SKM-1 treated with dmso at 0.1 percent for 144 hours (cell line): Measurements from ENCODE around the gene RCC2.

Experiments
- DNase-seq: peaks from one replicate; lab custom pipeline; 2025; ENCODE audit not compliant: unreplicated experiment; lab: John Stamatoyannopoulos, UW

The RCC2 gene

DNA sequence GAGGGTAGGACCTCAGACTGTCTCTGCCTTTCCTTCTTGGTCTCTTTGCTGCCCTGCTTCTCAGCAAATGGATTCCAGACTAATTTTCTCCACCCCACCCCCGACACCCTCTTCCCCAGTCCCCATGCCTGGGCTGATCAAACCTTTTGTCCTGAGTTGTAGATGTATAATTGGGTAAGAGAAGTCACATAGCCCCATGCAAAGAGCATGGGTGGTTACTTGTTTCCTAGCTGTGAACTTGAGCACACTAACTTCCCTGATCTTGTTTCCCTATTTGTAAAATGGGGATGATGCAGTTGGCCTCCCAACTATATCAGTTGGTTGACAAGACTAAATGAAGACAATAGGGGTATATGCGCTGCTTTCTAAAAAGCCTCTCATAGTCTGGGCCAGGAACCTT lies 58.3 kb downstream of the RCC2 start:
- DNase-seq, result peak; percentile 24

DNA sequence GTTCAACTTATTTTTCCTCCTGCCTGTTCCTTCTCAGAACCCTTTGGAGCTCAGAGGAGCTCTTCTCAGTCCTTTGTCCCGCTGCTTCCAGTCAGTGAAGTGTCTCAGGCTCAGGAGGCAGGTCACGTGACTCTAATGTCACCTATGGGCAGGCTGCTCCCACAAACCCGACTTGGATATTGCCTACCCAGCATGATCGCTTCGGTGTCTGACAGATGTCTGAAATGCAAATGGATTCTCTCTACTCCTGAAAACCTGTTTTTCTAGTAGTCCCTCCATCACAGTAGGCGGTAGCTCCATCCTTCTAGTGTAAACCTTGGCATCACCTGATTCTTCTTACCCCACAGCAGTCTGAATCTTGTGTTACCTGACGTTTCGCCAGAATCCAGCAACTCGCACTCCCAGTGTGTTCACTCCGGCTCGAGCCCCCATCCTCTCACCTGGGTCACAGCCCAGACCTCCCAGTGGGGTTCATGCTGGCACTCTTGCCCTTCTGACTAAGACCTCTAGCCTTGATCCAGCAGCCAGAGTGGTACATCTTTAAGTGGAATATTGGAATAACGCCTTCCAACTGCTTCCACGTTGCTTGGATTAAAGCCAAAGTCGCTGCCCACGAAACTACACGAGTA lies 62.0 kb downstream of the RCC2 start:
- DNase-seq, result no peak

DNA sequence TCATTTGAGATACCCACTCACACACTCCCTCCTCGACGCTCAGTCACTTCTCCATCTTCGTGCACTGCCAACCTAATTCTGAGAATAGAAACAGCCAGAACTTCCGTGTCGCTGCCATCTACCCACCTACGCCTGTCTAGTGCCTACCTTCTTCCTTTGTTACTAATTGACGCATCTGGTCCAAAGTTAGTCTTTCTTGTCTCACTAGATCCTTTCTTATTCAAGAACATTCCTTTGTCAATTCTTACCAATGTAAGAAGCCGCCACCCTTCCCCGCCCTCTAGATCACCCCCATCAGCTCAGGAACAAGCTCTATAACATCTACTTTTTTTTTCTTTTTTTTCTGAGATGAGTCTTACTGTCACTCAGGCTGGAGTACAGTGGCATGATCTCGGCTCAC lies 63.8 kb downstream of the RCC2 start:
- no peak for DNase-seq

DNA sequence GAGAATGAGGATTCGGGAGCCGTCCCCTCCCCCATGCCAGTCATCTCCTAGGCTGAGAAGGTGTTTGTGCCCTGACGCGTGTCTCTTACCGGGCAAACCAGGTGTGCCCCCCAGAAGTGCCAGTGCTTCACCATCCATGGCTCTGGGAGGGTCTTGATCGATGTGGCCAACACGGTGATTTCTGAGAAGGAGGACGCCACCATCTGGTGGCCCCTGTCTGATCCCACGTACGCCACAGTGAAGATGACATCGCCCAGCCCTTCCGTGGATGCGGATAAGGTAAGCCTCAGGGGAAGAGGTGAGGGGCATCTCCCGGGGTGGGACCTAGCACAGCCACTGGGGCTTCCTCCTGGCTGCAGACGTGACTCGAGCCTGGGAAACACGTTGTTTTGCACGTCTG lies 66.5 kb downstream of the RCC2 start:
- no peak for DNase-seq

DNA sequence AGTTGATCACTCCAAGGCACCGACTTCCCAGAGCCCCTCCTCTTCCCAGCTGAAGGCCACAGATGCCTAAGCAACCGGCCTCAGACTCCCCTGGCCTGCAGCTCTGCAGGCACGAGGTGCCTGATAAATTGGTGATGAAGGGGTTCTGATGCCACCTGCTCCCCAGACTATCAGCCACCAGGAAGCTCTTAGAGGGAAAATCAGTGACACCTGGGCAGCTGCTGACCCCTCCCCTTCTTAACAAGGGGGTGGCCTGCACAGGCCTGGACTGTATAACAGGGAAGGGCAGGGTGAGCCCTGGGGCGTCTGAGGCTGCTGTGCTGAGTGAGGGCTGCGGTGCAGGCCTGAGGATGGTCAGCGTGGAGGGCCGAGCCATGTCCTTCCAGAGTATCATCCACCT lies 67.6 kb downstream of the RCC2 start, which contains the start of gene PADI6:
Gene PADI6, plus strand, starts transcription at position 301 of the 400 bp plus-strand sequence. Its CDS starts 50 bp downstream, at position 351.
- DNase-seq, result no peak

DNA sequence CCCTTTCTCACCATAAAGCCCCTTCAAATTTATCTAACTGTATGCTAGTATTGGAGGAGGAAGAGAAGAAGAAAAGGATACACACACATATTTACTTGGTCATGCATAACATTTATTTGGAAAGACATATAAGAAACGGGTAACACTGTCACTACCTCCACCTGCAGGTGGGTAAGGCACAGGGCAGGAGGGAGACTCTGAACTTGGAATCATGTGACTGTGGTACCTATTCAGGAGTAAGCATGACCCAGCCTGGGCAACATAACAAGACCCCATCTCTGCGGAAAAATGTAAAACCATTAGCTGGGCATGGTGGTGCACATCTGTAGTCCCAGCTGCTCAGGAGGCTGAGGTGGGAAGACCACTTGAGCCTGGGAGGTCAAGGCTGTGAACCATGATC lies 68.9 kb downstream of the RCC2 start:
- DNase-seq, result no peak

DNA sequence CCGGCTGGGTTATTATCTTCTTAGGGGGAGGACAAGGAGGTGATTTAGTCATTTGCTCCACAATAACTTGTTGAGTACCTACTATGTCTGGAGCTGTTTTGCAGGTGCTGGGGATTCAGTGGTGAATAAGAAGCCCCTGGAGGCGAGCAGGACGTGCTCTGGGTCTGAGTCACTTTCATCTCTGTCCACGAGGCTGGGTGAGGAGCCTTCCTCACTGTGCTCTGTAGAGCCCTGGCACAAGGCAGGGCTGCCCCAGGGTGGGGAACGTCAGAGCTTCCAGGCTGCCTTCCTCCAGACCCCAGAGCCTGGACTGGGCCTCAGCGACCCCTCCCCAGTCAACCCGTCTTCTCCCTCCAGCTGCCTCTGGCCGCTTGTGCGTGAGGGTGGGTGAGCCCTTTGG lies 70.0 kb downstream of the RCC2 start:
- DNase-seq, result no peak

DNA sequence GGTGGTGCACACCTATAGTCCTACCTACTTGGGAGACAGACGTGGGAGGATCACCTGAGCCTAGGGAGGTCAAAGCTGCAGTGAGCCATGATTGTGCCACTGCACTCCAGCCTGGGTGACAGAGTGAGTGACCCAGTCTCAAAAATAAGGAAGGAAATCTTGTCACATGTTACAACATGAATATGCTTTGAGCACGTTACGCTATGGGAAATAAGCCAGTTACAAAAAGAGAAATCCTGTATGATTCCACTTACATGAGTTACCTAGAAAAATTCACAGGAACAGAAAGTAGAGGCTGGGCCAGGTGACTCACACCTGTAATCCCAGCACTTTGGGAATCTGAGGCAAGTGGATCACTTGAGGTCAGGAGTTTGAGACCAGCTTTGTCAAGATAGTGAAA lies 74.2 kb downstream of the RCC2 start:
- peak; percentile 88 for DNase-seq

DNA sequence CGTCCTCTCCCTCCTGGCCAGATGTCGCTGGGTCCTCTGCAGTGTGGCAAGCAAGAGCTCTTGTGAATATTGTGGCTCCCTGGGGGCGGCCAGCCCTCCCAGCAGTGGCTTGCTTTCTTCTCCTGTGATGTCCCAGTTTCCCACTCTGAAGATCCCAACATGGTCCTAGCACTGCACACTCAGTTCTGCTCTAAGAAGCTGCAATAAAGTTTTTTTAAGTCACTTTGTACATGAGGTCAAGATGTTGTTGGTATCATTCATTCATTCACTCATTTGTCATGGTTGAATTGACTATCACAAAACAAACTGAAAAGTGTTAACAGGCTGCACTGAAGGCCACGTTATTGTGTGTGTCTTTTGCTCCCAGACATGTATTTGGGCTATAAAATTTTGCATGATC lies 75.7 kb downstream of the RCC2 start:
- DNase-seq, result no peak

DNA sequence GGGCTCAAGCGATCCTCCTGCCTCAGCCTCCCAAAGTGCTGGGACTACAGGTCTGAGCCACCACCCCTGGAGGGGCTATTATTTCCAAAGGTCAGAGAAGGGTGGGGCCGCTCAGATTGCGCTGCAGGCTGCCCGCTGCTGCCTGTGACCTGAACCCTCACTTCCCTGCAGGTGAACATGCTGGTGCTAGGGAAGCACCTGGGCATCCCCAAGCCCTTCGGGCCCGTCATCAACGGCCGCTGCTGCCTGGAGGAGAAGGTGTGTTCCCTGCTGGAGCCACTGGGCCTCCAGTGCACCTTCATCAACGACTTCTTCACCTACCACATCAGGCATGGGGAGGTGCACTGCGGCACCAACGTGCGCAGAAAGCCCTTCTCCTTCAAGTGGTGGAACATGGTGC lies 76.1 kb downstream of the RCC2 start:
- DNase-seq, result no peak

DNA sequence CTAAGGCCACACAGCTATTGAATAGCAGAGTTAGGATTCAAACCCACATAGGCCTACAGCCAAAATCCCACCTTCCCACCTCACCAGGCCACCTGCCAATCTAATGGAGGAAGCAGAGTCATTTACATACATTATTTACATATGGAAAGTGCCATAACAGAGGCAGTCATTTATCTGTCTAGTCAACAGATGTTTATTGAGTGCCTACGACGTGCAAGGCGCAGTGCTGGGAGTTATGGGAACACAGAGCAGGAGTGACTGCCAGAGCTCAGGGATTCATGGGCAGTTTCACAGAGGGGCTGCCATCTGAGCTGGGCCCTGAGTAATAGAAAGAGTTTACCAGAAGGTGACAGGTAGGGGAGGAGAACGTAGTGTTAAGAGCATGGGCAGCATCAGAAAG lies 77.8 kb downstream of the RCC2 start:
- no peak for DNase-seq

DNA sequence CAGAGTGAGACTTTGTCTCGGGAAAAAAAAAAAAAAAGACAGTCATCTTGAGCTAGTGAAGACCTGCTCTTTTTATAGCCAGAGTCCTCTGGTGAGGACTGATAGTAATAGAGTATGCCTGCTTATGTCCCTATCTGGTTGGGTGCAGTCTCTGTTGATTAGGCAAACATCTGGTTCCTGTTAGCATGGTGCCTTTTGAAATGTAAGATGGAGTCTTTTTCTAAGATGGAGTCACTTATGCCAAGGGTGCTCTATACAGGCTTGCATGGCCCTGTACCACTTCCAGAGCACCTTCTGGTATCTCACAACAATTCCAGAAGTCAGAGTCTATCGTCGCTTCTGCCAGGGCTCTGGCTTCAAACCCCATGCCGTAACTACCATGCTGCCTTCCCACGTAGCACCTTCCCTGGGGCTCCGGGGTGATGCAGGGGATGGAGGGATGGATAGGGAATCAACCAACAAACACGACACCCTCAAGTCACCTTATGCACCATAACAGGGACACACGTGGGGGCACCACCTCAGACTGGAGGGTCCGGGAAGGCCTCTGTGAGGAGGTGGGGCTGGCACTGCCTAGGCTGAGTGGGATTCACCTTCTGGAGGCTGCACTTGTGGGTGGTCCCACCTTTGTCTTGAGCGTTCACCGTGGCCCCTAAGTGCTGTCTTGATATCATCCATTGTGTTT lies 79.1 kb downstream of the RCC2 start:
- no peak for DNase-seq

DNA sequence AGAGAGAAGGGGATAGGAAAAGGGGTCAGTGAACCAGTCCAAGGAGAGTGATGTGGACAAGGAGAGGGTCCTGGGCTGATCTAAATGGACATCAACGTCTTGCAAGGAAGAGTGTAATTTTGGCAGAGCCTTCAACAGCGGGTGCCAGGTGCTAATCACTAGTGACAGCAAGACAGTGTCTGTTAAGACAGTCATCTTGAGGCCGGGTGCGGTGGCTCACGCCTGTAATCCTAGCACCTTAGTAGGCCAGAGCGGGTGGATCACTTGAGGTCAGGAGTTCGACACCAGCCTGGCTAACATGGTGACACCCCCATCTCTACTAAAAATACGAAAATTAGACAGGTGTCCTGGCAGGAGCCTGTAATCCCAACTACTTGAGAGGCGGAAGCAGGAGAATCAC lies 79.7 kb downstream of the RCC2 start:
- DNase-seq, result no peak

DNA sequence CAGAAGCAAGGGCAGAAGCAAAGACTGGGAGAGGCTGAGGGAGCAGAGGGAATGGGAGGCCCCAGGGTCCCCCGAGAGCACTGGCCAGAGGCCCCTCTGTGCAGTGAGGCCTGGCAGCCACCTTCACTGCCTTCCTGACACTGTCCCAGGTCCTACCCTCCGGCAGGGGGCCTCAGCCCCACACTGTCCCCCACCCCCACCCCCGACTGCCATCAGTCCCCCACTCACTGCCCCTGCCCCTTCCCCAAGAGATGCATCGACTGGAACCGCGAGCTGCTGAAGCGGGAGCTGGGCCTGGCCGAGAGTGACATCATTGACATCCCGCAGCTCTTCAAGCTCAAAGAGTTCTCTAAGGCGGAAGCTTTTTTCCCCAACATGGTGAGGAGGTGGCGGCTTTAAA lies 80.4 kb downstream of the RCC2 start:
- no peak for DNase-seq

DNA sequence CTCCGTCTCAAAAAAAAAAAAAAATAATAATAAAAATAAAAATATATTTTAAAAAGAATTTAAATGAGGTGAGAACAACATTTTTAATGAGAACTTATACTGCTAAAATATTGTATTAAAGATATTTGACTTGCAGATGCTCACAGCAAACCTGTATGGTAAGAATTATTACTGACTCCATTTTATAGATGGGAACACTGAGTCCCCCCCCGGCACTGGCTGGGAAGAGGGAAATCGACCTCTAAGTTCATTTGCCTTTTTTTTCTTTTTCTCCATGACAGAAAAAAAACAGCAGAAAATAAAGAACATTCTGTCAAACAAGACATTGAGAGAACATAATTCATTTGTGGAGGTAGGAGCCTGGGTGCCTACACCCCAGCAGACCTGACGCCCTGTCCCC lies 80.9 kb downstream of the RCC2 start:
- DNase-seq, result no peak
